H1 (cell line): Measurements from ENCODE around the gene MEIS2. TPM values are rescaled to one million over a fixed set of nuclear protein-coding genes. Genes with fewer than 3 reads are reported as not detected.

Experiments
- CTCF ChIA-PET: fragments of 300-600 bp; sonication (Branson Sonifier 250); formaldehyde crosslinking; loops from one replicate; lab custom pipeline; 2021; ENCODE audit not compliant: partially characterized antibody; lab: Charles Lee
- POLR2A ChIA-PET: fragments of 300-600 bp; sonication (Branson Sonifier 250); formaldehyde crosslinking; loops from one replicate; lab custom pipeline; 2021; ENCODE audit warnings: inconsistent platforms; ENCODE audit not compliant: partially characterized antibody; lab: Charles Lee
- DNase-seq, 2 experiments: peaks; one replicate each; pipeline versions ENCODE4 v3.0.0 to v3.0.0-alpha.2; 2010 to 2022; ENCODE audit warnings: low spot score in 2 of 2, low read depth in 1 of 2, mixed read lengths in 1 of 2
- FAIRE-seq: peaks from 2 replicates; lab custom pipeline; 2011; peaks lifted over from hg19 to GRCh38; lab: Jason Lieb, UNC
- H2AFZ ChIP-seq: 2 replicates; pipeline ENCODE4 v1.8.1; 2012; ENCODE audit warnings: low read length, inconsistent platforms
- H2AK5ac ChIP-seq: 2 replicates; pipeline ENCODE4 v1.6.1; 2013; ENCODE audit warnings: low read depth, low read length
- H2BK120ac ChIP-seq: replicated peaks from 2 replicates; pipeline ENCODE3; 2013; ENCODE audit warnings: low read depth, low read length, inconsistent platforms
- H2BK12ac ChIP-seq: 2 replicates; pipeline ENCODE4 v1.6.1; 2013; ENCODE audit warnings: low read depth, low read length
- H2BK15ac ChIP-seq: 2 replicates; pipeline ENCODE4 v1.6.1; 2013; ENCODE audit warnings: low read length
- H2BK20ac ChIP-seq: 2 replicates; pipeline ENCODE4 v1.6.1; 2013; ENCODE audit warnings: low read length
- H2BK5ac ChIP-seq: 2 replicates; pipeline ENCODE4 v1.6.1; 2013; ENCODE audit warnings: low read depth, low read length
- H3K14ac ChIP-seq: 2 replicates; pipeline ENCODE4 v1.6.1; 2013; ENCODE audit warnings: inconsistent platforms; ENCODE audit not compliant: insufficient read length
- H3K18ac ChIP-seq: 2 replicates; pipeline ENCODE4 v1.6.1; 2013; ENCODE audit warnings: low read length; ENCODE audit errors: extremely low read depth
- H3K23ac ChIP-seq: 2 replicates; pipeline ENCODE4 v1.6.1; 2013; ENCODE audit warnings: inconsistent platforms; ENCODE audit not compliant: insufficient read length
- H3K23me2 ChIP-seq: 2 replicates; pipeline ENCODE4 v1.6.1; 2013; ENCODE audit warnings: low read depth, low read length
- H3K27ac ChIP-seq: 2 replicates; pipeline ENCODE4 v1.6.1; 2011; ENCODE audit warnings: low read depth, low read length, inconsistent platforms
- H3K27me3 ChIP-seq, 4 experiments: replicated peaks in 1 of 4; 1 replicate in 1 of 4; 2 replicates in 3 of 4; pipeline versions ENCODE4 v1.6.1 to v1.8.1; 2011 to 2013; ENCODE audit warnings: low read length in 3 of 4, mild to moderate bottlenecking in 3 of 4, inconsistent platforms in 2 of 4, mixed read lengths in 2 of 4, moderate library complexity in 1 of 4; ENCODE audit not compliant: control insufficient read depth in 3 of 4, insufficient read depth in 3 of 4; ENCODE audit errors: extremely low read depth in 1 of 4
- H3K36me3 ChIP-seq, 4 experiments: 2 replicates each; pipeline versions ENCODE4 v1.6.1 to v1.8.1; 2011 to 2013; ENCODE audit warnings: mild to moderate bottlenecking in 4 of 4, low read length in 3 of 4, moderate library complexity in 2 of 4, control low read depth in 1 of 4, inconsistent platforms in 1 of 4; ENCODE audit not compliant: insufficient read depth in 4 of 4, control insufficient read depth in 2 of 4
- H3K4ac ChIP-seq: replicated peaks from 2 replicates; pipeline ENCODE3; 2013; ENCODE audit warnings: low read length, low read depth, mixed read lengths, inconsistent platforms; ENCODE audit not compliant: insufficient read length
- H3K4me1 ChIP-seq, 4 experiments: replicated peaks in 1 of 4; 1 replicate in 1 of 4; 2 replicates in 3 of 4; pipeline versions ENCODE4 v1.6.1 to v1.8.1; 2011 to 2013; ENCODE audit warnings: low read length in 3 of 4, inconsistent platforms in 2 of 4, mixed read lengths in 1 of 4; ENCODE audit not compliant: insufficient read depth in 4 of 4, control insufficient read depth in 3 of 4
- H3K4me2 ChIP-seq, 2 experiments: 2 replicates each; pipeline versions ENCODE4 v1.6.1 to v1.8.1; 2011 to 2013; ENCODE audit warnings: low read depth in 2 of 2, low read length in 2 of 2, control low read depth in 1 of 2, inconsistent platforms in 1 of 2, mild to moderate bottlenecking in 1 of 2; ENCODE audit not compliant: insufficient read depth in 1 of 2
- H3K4me3 ChIP-seq, 4 experiments: fragments of 200-600, 300-600 bp in 1 of 4; sonication (generic), shearing (Covaris generic), sonication (Bioruptor Twin) in 1 of 4; 2 replicates each; pipeline versions ENCODE4 v1.5.1 to v1.8.1; 2011 to 2016; ENCODE audit warnings: low read length in 4 of 4, low read depth in 3 of 4, control low read depth in 2 of 4, inconsistent platforms in 2 of 4, mild to moderate bottlenecking in 2 of 4, mixed read lengths in 1 of 4, moderate library complexity in 1 of 4; ENCODE audit not compliant: insufficient read depth in 2 of 4; ENCODE audit errors: extremely low read depth in 1 of 4
- H3K56ac ChIP-seq: replicated peaks from 2 replicates; pipeline ENCODE3; 2013; ENCODE audit warnings: low read depth, mild to moderate bottlenecking, mixed read lengths, low read length, inconsistent platforms; ENCODE audit not compliant: insufficient read length
- H3K79me1 ChIP-seq: 2 replicates; pipeline ENCODE4 v1.6.1; 2013; ENCODE audit warnings: low read depth, low read length, control low read depth
- H3K79me2 ChIP-seq, 2 experiments: 2 replicates each; pipeline versions ENCODE4 v1.6.1 to v1.8.1; 2012 to 2013; ENCODE audit warnings: low read length in 2 of 2, mild to moderate bottlenecking in 2 of 2, inconsistent platforms in 1 of 2; ENCODE audit not compliant: insufficient read depth in 2 of 2, control insufficient read depth in 1 of 2
- H3K9ac ChIP-seq, 4 experiments: replicated peaks in 1 of 4; 1 replicate in 1 of 4; 2 replicates in 3 of 4; pipeline versions ENCODE4 v1.6.1 to v1.8.1; 2011 to 2013; ENCODE audit warnings: low read depth in 3 of 4, low read length in 3 of 4, control low read depth in 2 of 4, mild to moderate bottlenecking in 2 of 4, moderate library complexity in 2 of 4, inconsistent platforms in 1 of 4; ENCODE audit errors: extremely low read depth in 1 of 4
- H3K9me3 ChIP-seq, 2 experiments: 2 replicates each; pipeline versions ENCODE4 v1.6.1 to v1.8.1; 2012 to 2013; ENCODE audit warnings: mild to moderate bottlenecking in 2 of 2, moderate library complexity in 2 of 2, control low read depth in 1 of 2, inconsistent platforms in 1 of 2, low read depth in 1 of 2, low read length in 1 of 2, mixed read lengths in 1 of 2; ENCODE audit not compliant: insufficient read depth in 2 of 2
- H4K20me1 ChIP-seq, 2 experiments: replicated peaks in 1 of 2; 2 replicates each; pipeline versions ENCODE3 to v1.8.1; 2011 to 2013; ENCODE audit warnings: inconsistent platforms in 2 of 2, low read length in 2 of 2, mild to moderate bottlenecking in 1 of 2; ENCODE audit not compliant: insufficient read depth in 2 of 2, control insufficient read depth in 1 of 2
- H4K5ac ChIP-seq: 2 replicates; pipeline ENCODE4 v1.6.1; 2013; ENCODE audit warnings: low read length, low read depth, mixed read lengths, inconsistent platforms; ENCODE audit not compliant: insufficient read length
- H4K8ac ChIP-seq: 2 replicates; pipeline ENCODE4 v1.8.0; 2013; ENCODE audit warnings: mild to moderate bottlenecking, moderate library complexity, low read length, inconsistent platforms; ENCODE audit not compliant: insufficient read depth; ENCODE audit errors: extremely low read depth
- H4K91ac ChIP-seq: replicated peaks from 2 replicates; pipeline ENCODE3; 2013; ENCODE audit warnings: low read length, mixed read lengths, inconsistent platforms; ENCODE audit not compliant: insufficient read length
- BACH1 ChIP-seq: IDR thresholded peaks from 2 replicates; pipeline ENCODE4 v1.6.1; 2012; ENCODE audit warnings: low read length, improper control_type of control experiment
- CBX5 ChIP-seq: fragments of 300-800, 300-1000 bp; sonication (generic); IDR thresholded peaks from 2 replicates; pipeline ENCODE4 v1.7.1; 2016; ENCODE audit warnings: antibody characterized with exemption, low read length, low read depth
- CTBP2 ChIP-seq: IDR thresholded peaks from 2 replicates; pipeline ENCODE4 v1.7.0; 2011; ENCODE audit warnings: borderline replicate concordance, mild to moderate bottlenecking, moderate library complexity, mixed read lengths, low read length; ENCODE audit not compliant: insufficient read depth, insufficient read length
- FOSL1 ChIP-seq: IDR thresholded peaks from 2 replicates; pipeline ENCODE4 v1.6.1; 2011; ENCODE audit warnings: mild to moderate bottlenecking, low read depth, low read length, moderate library complexity; ENCODE audit not compliant: insufficient read depth
- HDAC6 ChIP-seq: IDR thresholded peaks from one replicate; pipeline ENCODE4 v1.7.1; 2012; ENCODE audit warnings: low read depth, mild to moderate bottlenecking, inconsistent platforms, low read length, moderate library complexity
- JUND ChIP-seq: IDR thresholded peaks from 2 replicates; pipeline ENCODE4 v1.6.1; 2011; ENCODE audit warnings: mild to moderate bottlenecking, improper control_type of control experiment, low read length
- NRF1 ChIP-seq: IDR thresholded peaks from 2 replicates; pipeline ENCODE4 v1.6.1; 2011; ENCODE audit warnings: mild to moderate bottlenecking, low read depth, low read length, improper control_type of control experiment
- POLR2A ChIP-seq, 2 experiments: IDR thresholded peaks; 1 replicate in 1 of 2; 2 replicates in 1 of 2; pipeline ENCODE4 v1.6.1; 2011; ENCODE audit warnings: low read depth in 2 of 2, low read length in 2 of 2, mild to moderate bottlenecking in 2 of 2; ENCODE audit errors: control extremely low read depth in 1 of 2
- POLR2AphosphoS5 ChIP-seq: IDR thresholded peaks from 2 replicates; pipeline ENCODE4 v1.6.1; 2011; ENCODE audit warnings: low read depth, low read length
- RBBP5 ChIP-seq: IDR thresholded peaks from 2 replicates; pipeline ENCODE4 v1.7.1; 2012; ENCODE audit warnings: low read depth, mild to moderate bottlenecking, inconsistent platforms, low read length, moderate library complexity, borderline replicate concordance
- RXRA ChIP-seq: IDR thresholded peaks from 2 replicates; pipeline ENCODE4 v1.6.1; 2011; ENCODE audit warnings: low read depth, mild to moderate bottlenecking, low read length, moderate library complexity; ENCODE audit not compliant: insufficient read depth
- SIN3A ChIP-seq, 2 experiments: IDR thresholded peaks in 1 of 2; conservative IDR thresholded peaks in 1 of 2; 2 replicates each; pipeline ENCODE4 v1.6.1; 2011 to 2012; ENCODE audit warnings: low read length in 2 of 2, improper control_type of control experiment in 1 of 2, low read depth in 1 of 2, mild to moderate bottlenecking in 1 of 2
- SP1 ChIP-seq: IDR thresholded peaks from 2 replicates; pipeline ENCODE4 v1.6.1; 2011; ENCODE audit warnings: low read depth, low read length
- SP4 ChIP-seq: IDR thresholded peaks from 2 replicates; pipeline ENCODE4 v1.6.1; 2012; ENCODE audit warnings: low read length, inconsistent platforms
- ZNF274 ChIP-seq: IDR thresholded peaks from 2 replicates; pipeline ENCODE4 v1.7.0; 2012; ENCODE audit warnings: low read length, borderline replicate concordance; ENCODE audit errors: extremely low read depth
- WGBS, 2 experiments: shearing (Covaris generic) in 1 of 2; methylation state at CpG; one replicate each; pipeline versions ENCODE4 v1.1.6 to v1.1.7; 2013 to 2015; ENCODE audit warnings: low lambda C conversion rate in 2 of 2, mixed read lengths in 2 of 2, inconsistent platforms in 1 of 2, low coverage in 1 of 2, missing lambda C conversion rate in 1 of 2; ENCODE audit not compliant: insufficient replicate concordance in 2 of 2, insufficient coverage in 1 of 2, insufficient read length in 1 of 2; ENCODE audit errors: extremely low coverage in 1 of 2, missing lambda C conversion rate in 1 of 2; 5-methylcytosine and 5-hydroxymethylcytosine counted together
- polyA plus RNA-seq, 7 experiments: library from polyadenylated mRNA; depleted of rRNA in 3 of 7; stranded (reverse) in 5 of 7; unstranded in 2 of 7; fragments of >200 nt in 5 of 7; fragments of 200-250 nt in 2 of 7; gene quantifications; 1 replicate in 5 of 7; 2 replicates in 1 of 7; 4 replicates in 1 of 7; pipeline versions ENCODE4 v1.2.1 to v1.2.3, GENCODE V29; 2011 to 2013; ENCODE audit warnings: missing spikeins in 2 of 7, mixed read lengths in 2 of 7
- total RNA-seq: library from RNA; stranded (reverse); fragmentation: NEBNext Ultra II Directional; extraction: Animal tissue kit (Norgen Biotek cat#: 25700); gene quantifications from 2 replicates; pipeline ENCODE4 v1.2.1, GENCODE V29; 2021
- TF ChIP-seq, protein P1 (sequence below): IDR thresholded peaks from 2 replicates; pipeline ENCODE4 v1.6.1; 2012; ENCODE audit warnings: inconsistent platforms

MEIS2 gene
- total and polyA plus RNA-seq, 2 of the 8 experiments (the other 6 are each of a cell fraction or from before 2014, with no cell fraction given), result 0.22 to 1.2 TPM

DNA sequence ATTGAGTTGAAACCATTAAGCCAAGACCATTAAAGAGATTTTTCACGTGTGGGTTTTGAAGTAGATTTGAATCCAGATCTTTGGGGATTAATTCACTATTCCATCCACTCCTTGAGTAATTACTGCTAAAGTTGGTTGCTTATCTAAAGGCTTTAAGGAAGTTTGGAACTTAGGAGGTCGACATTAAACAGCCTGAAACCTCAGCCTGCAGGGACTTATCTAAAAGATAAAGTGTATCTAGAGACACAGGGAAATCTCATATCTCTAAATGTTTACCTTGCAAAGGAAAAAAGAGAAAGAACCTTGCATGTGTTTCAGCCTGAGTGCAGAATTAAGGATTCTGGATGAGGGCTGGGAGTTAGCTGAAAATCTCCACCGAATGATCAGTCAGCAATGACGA, 158.6 kb downstream of the MEIS2 start:
- H3K4me2 ChIP-seq, result no peak overlapping the region
- no peak overlapping the region for H2BK5ac ChIP-seq
- H2AK5ac ChIP-seq, result no peak overlapping the region
- ChIA-PET CTCF (no interaction called here), POLR2A (no interaction called here)
- DNase-seq (no peak), FAIRE-seq (no peak)
- H3K4ac ChIP-seq, result no peak overlapping the region
- no peak overlapping the region for H2AFZ ChIP-seq
- no peak overlapping the region for H2BK15ac ChIP-seq
- no peaks in the 10 kb centered on the region for H4K20me1 ChIP-seq
- H3K36me3 ChIP-seq, result no peaks in the 10 kb centered on the region
- WGBS, 2 experiments, result 82% methylated on average over 4 of the region's 4 CpGs; no CpG with 5 or more reads in 1 of the 2 experiments
- peaks cover 0 to 19% (median 6%) of the 10 kb centered on the region in 4 experiments; a peak in 4 of 7 replicates for H3K4me1 ChIP-seq
- no peak overlapping the region for H3K27ac ChIP-seq
- H2BK20ac ChIP-seq, result no peak overlapping the region
- no peak overlapping the region for H3K14ac ChIP-seq
- no peaks in the 10 kb centered on the region for H3K79me2 ChIP-seq
- no peaks in the 10 kb centered on the region for H3K9me3 ChIP-seq
- H4K5ac ChIP-seq, result no peak overlapping the region
- no peaks in the 10 kb centered on the region for H3K23me2 ChIP-seq
- H3K18ac ChIP-seq, result no peak overlapping the region
- H4K91ac ChIP-seq, result no peak overlapping the region
- H2BK120ac ChIP-seq, result no peak overlapping the region
- no peak overlapping the region for H2BK12ac ChIP-seq
- no peak overlapping the region for H3K56ac ChIP-seq
- H3K23ac ChIP-seq, result no peak overlapping the region
- no peaks in the 10 kb centered on the region for H3K27me3 ChIP-seq
- no peak overlapping the region for H4K8ac ChIP-seq
- H3K79me1 ChIP-seq, result no peaks in the 10 kb centered on the region
- no peak overlapping the region for H3K4me3 ChIP-seq
- H3K9ac ChIP-seq, result no peak overlapping the region
- TF ChIP-seq HDAC6 (no peak), JUND (no peak), ZNF274 (no peak), NRF1 (no peak), POLR2A (IDR thresholded peaks at IDR 0.05; ENCODE audit: control extremely low read depth in 1 of 2, low read depth in 2 of 2, low read length in 2 of 2) (no peak), POLR2AphosphoS5 (no peak), CBX5 (no peak), CTBP2 (no peak), FOSL1 (no peak), BACH1 (no peak), SIN3A (conservative IDR thresholded peaks at IDR 0.05 in 1 of 2, IDR thresholded peaks at IDR 0.05 in 1 of 2; ENCODE audit: low read depth in 1 of 2, low read length in 2 of 2) (no peak), RXRA (no peak), RBBP5 (no peak), SP1 (no peak), SP4 (no peak)
- TF ChIP-seq, protein P1, sequence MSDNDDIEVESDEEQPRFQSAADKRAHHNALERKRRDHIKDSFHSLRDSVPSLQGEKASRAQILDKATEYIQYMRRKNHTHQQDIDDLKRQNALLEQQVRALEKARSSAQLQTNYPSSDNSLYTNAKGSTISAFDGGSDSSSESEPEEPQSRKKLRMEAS, result no peak
